Measurements from ENCODE around the gene CAMKV. TPM values are rescaled to one million over a fixed set of nuclear protein-coding genes. Genes with fewer than 3 reads are reported as not detected.
A peak's percentile ranks its signal among the peaks of the same experiment; 100 is the strongest.

Gene CAMKV
- total RNA-seq, 1 donor from 2014 or later, result not detected

DNA sequence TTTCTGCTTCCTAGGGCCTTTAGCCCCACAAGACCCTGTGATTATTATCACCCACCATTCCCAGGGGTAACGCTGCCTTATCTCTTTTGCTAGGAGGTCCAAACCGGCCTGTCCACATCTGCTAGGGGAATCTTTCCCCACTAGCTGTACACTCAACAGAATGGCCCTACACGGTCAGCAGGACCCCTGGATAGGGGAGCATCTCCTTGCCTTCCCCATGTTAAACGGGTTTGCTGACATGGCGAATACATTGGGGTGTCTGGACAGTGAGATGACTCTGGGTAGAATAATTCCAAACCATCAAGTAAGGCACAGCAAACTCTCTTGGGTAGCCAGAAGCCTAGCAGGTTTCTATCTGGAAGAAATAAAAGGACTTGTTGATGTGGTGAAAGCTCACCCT is 14.0 kb downstream of the CAMKV start:
- TF ChIP-seq, protein P1, sequence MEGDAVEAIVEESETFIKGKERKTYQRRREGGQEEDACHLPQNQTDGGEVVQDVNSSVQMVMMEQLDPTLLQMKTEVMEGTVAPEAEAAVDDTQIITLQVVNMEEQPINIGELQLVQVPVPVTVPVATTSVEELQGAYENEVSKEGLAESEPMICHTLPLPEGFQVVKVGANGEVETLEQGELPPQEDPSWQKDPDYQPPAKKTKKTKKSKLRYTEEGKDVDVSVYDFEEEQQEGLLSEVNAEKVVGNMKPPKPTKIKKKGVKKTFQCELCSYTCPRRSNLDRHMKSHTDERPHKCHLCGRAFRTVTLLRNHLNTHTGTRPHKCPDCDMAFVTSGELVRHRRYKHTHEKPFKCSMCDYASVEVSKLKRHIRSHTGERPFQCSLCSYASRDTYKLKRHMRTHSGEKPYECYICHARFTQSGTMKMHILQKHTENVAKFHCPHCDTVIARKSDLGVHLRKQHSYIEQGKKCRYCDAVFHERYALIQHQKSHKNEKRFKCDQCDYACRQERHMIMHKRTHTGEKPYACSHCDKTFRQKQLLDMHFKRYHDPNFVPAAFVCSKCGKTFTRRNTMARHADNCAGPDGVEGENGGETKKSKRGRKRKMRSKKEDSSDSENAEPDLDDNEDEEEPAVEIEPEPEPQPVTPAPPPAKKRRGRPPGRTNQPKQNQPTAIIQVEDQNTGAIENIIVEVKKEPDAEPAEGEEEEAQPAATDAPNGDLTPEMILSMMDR (IDR thresholded peaks at IDR 0.05; ENCODE audit: insufficient read depth, low read length, poor library complexity, severe bottlenecking), result no peak
- no peak for DNase-seq (ENCODE audit: low read depth)
- no peaks in the 10 kb centered on the region for H3K36me3 ChIP-seq (ENCODE audit: control insufficient read depth, insufficient read depth, low read length)

DNA sequence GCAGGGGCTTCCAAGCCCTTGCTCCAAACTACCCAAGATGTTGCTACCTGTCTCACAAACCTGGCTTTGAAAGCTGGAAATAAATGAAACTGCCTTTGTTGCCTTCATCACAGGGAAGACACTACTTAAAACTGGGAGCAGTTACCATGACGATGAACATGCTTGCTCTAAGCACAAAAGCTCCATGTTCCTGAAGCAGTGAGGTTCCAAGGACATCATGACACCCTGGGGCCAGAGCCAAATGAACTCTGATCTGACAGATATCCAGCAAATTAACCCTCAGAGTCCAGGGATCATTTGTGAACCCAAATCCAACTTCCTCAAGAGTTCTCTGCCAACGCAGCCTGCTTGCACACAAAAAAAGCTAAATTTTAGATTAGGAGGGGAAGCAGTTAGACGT is 24.0 kb downstream of the CAMKV start:
- Histone ChIP-seq H3K36me3 (ENCODE audit: control insufficient read depth, insufficient read depth, low read length) (peaks cover 2% of the 10 kb centered on the region), H3K4me3 (ENCODE audit: low read depth, low read length) (no peak overlapping the region), H3K27me3 (ENCODE audit: control insufficient read depth, insufficient read depth, low read length) (no peaks in the 10 kb centered on the region)
- TF ChIP-seq, protein P1 (IDR thresholded peaks at IDR 0.05; ENCODE audit: insufficient read depth, low read length, poor library complexity, severe bottlenecking), result no peak
- no peak for DNase-seq (ENCODE audit: low read depth)

More for the DNA sequence above, 14.0 kb downstream of the CAMKV start:
- H3K27me3 ChIP-seq (ENCODE audit: control insufficient read depth, insufficient read depth, low read length), result no peaks in the 10 kb centered on the region
- H3K4me3 ChIP-seq (ENCODE audit: low read depth, low read length), result peak overlapping the region; percentile 97

DNA sequence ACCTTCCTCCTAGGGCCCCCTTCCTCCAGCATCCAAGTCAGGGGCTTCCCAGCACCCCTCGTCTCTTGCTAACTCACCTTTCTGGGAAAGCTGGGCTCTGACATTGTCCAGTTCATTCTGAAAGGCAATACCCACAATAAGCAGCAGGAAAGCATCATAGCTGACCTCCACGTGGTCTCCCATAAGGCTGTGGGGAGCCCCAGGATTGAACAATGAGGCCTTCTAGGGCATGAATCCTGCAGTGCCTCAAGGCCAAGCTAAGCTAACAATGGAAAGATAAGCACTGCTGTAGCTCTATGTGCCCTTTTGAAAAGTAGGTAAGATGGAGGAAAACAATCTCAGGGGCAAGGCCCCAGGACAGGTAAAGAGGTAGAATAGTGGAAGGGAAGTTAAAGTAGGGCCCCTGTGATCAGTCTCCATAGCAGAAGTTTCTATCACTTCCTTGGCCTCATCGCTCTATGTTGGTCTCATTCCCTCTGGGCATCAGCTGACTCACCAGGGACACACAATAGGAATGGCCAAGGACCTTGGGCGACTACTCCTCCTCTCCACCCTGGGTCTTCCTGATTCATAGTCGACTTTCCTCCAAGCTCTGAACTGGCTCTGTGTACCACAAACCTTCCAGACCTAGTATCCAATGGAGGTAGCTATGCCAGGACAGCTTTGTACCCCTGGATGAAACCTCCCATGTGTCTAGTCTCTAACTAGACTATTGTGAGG is 25.1 kb downstream of the CAMKV start:
- no peak for DNase-seq (ENCODE audit: low read depth)
- H3K4me3 ChIP-seq (ENCODE audit: low read depth, low read length), result no peak overlapping the region
- TF ChIP-seq, protein P1 (IDR thresholded peaks at IDR 0.05; ENCODE audit: insufficient read depth, low read length, poor library complexity, severe bottlenecking), result no peak
- no peaks in the 10 kb centered on the region for H3K27me3 ChIP-seq (ENCODE audit: control insufficient read depth, insufficient read depth, low read length)
- peaks cover 2% of the 10 kb centered on the region for H3K36me3 ChIP-seq (ENCODE audit: control insufficient read depth, insufficient read depth, low read length)

DNA sequence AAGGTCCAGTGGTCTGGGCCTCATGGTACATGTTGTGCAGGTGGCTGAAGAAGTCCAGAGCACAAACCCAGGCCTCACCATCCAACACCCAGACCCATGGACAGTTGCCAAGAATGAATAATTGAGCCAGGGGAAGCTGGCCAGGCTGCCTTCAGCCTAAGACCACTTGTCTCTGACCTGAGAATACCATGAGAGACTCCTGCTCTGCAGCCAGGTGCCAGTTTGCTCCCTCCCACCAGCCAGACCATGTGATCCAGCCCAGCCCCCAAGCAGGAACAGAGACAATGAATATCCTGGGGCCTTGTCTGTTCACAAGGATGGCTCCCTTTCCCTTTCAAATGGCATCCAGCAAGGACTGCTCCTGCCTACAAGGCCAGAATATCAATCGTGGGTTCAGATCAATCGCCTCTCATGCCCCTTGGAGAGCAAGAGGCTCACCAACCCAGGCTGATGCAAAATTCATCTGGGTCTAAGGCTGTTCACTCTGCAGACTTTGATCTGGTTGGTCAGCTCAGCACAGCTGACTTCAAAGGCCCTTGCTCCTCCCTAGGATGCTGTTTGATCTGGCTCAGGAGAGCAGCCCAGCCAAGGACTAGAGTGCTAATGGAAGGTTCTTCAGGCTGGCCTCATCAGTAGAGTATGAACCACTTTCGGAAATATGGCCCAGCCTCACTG is 26.7 kb downstream of the CAMKV start:
- Histone ChIP-seq H3K27me3 (ENCODE audit: control insufficient read depth, insufficient read depth, low read length) (no peaks in the 10 kb centered on the region), H3K4me3 (ENCODE audit: low read depth, low read length) (no peak overlapping the region), H3K36me3 (ENCODE audit: control insufficient read depth, insufficient read depth, low read length) (peaks cover 2% of the 10 kb centered on the region)
- DNase-seq (ENCODE audit: low read depth), result no peak
- TF ChIP-seq, protein P1 (IDR thresholded peaks at IDR 0.05; ENCODE audit: insufficient read depth, low read length, poor library complexity, severe bottlenecking), result no peak

DNA sequence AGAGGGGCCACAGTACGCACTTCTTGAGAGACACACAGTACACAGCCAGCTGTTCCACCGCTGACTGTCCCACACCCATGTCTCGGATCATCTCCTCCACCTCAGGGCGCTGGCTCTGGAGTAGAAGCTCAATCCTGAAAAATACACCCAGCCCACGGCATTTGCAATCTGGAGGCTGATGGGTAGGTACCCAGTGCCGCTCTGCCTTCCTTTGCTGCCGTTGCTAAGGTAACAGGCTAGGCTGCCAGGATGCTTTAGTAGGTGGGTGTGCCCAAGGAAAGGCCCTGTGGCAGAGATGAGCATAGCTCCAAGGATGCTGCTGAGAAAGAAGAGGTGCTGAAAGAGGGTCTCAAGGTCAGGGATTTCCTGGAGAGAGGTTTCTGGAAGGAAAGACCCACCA is 27.9 kb downstream of the CAMKV start:
- peaks cover 2% of the 10 kb centered on the region for H3K36me3 ChIP-seq (ENCODE audit: control insufficient read depth, insufficient read depth, low read length)
- H3K27me3 ChIP-seq (ENCODE audit: control insufficient read depth, insufficient read depth, low read length), result no peaks in the 10 kb centered on the region
- TF ChIP-seq, protein P1 (IDR thresholded peaks at IDR 0.05; ENCODE audit: insufficient read depth, low read length, poor library complexity, severe bottlenecking), result no peak
- no peak overlapping the region for H3K4me3 ChIP-seq (ENCODE audit: low read depth, low read length)
- DNase-seq (ENCODE audit: low read depth), result no peak

All from kidney epithelial cell (primary cell).